ENCODE data around the gene ZNF175. TPM values are rescaled to one million over a fixed set of nuclear protein-coding genes. Genes with fewer than 3 reads are reported as not detected.

The ZNF175 gene
- total and polyA plus RNA-seq, 2 donors from 2014 or later: 3.3 to 20.1 TPM

GRCh38 chr19:51548213-51548651 lies 22.9 kb upstream of the ZNF175 start:
- H3K36me3 ChIP-seq (ENCODE audit: control insufficient read depth in 2 of 3, insufficient read depth in 3 of 3, low read length in 3 of 3): no peaks in the 10 kb centered on the region
- no peak overlapping the region for H3K4me3 ChIP-seq (ENCODE audit: low read length in 3 of 3)
- DNase-seq: no peak
- no peaks in the 10 kb centered on the region for H3K27me3 ChIP-seq (ENCODE audit: control insufficient read depth, insufficient read depth, low read length)
- no peak overlapping the region for H3K27ac ChIP-seq (ENCODE audit: low read depth in 2 of 2, low read length in 2 of 2)
- H3K9ac ChIP-seq (ENCODE audit: low read length in 3 of 3): no peak overlapping the region
- no peaks in the 10 kb centered on the region for H3K4me1 ChIP-seq (ENCODE audit: control insufficient read depth in 2 of 3, insufficient read depth in 2 of 3, low read depth in 1 of 3, low read length in 3 of 3)
- FAIRE-seq: no peak
- TF ChIP-seq, protein P1, sequence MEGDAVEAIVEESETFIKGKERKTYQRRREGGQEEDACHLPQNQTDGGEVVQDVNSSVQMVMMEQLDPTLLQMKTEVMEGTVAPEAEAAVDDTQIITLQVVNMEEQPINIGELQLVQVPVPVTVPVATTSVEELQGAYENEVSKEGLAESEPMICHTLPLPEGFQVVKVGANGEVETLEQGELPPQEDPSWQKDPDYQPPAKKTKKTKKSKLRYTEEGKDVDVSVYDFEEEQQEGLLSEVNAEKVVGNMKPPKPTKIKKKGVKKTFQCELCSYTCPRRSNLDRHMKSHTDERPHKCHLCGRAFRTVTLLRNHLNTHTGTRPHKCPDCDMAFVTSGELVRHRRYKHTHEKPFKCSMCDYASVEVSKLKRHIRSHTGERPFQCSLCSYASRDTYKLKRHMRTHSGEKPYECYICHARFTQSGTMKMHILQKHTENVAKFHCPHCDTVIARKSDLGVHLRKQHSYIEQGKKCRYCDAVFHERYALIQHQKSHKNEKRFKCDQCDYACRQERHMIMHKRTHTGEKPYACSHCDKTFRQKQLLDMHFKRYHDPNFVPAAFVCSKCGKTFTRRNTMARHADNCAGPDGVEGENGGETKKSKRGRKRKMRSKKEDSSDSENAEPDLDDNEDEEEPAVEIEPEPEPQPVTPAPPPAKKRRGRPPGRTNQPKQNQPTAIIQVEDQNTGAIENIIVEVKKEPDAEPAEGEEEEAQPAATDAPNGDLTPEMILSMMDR (IDR thresholded peaks at IDR 0.05; ENCODE audit: borderline replicate concordance, extremely low read depth, insufficient read depth): no peak
- intact Hi-C loops (cut with DNase I): no loop called here
- H3K9me3 ChIP-seq (ENCODE audit: control insufficient read depth in 2 of 3, insufficient read depth in 1 of 3, low read length in 3 of 3): no peaks in the 10 kb centered on the region

DNA sequence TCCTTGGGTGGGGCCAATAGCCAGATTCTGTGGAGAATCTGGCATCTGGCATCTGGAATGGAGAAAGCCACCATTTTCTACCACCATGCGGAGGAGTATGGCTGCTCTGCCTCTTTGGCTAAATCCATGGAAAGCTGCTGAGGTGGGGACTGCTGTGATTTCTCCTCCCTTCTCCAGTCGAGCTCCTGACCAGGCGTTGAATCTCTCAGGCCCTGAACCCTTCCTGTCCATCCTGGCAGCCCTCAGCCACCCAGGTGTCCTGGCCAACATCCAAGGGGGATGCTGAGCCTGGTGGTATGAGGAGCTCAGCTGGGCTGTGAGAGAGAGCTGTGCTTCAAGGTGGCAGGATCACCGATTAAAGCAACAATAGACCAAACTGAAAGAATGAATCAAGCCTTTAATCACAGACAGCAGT lies 22.2 kb upstream of the ZNF175 start:
- H3K27me3 ChIP-seq (ENCODE audit: control insufficient read depth, insufficient read depth, low read length): no peaks in the 10 kb centered on the region
- DNase-seq (no peak), FAIRE-seq (no peak)
- TF ChIP-seq, protein P1 (IDR thresholded peaks at IDR 0.05; ENCODE audit: borderline replicate concordance, extremely low read depth, insufficient read depth): no peak
- H3K36me3 ChIP-seq (ENCODE audit: control insufficient read depth in 2 of 3, insufficient read depth in 3 of 3, low read length in 3 of 3): no peaks in the 10 kb centered on the region
- no peak overlapping the region for H3K27ac ChIP-seq (ENCODE audit: low read depth in 2 of 2, low read length in 2 of 2)
- H3K4me3 ChIP-seq (ENCODE audit: low read length in 3 of 3): no peak overlapping the region
- H3K4me1 ChIP-seq (ENCODE audit: control insufficient read depth in 2 of 3, insufficient read depth in 2 of 3, low read depth in 1 of 3, low read length in 3 of 3): no peaks in the 10 kb centered on the region
- no peaks in the 10 kb centered on the region for H3K9me3 ChIP-seq (ENCODE audit: control insufficient read depth in 2 of 3, insufficient read depth in 1 of 3, low read length in 3 of 3)
- no peak overlapping the region for H3K9ac ChIP-seq (ENCODE audit: low read length in 3 of 3)
- intact Hi-C loops (cut with DNase I): no loop called here

DNA sequence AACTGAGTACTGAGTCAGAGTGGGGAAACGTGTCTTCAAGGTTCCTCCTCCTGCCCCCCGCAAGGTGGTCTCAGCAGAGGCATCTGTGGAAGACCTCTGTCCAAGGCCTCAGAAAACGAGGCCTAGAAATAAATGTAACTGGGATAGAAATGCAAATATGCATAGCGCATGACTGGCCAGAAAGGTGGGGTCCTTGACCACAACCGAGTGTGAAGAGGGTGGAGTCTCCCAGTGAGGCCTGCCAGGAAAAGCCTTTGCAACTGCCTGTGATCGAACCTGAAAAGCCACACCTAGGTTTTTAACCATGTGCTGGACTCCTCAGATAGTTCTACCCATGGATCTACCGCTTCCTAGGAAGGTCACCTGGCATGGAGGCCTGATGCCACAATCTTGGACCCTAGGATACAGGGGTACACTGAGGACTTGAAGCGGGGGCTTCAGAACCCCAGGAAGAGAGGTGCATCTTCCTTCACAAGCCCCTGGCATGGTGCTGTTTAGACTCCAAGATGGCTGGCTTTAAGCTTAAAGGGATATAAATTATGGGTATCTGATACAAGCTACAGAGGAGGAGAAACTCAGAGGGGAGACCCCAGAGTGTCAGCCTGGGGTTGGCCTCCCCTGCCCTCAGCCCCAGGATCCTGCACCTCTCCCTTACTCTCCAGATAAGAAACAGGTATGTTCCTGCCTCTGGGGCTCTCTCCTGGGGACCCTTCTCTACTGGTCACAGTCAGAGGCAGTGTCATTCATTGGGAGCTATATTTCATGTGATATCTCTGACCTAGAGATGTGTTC lies 21.4 kb upstream of the ZNF175 start:
- Histone ChIP-seq H3K4me3 (ENCODE audit: low read length in 3 of 3) (no peak overlapping the region), H3K9me3 (ENCODE audit: control insufficient read depth in 2 of 3, insufficient read depth in 1 of 3, low read length in 3 of 3) (no peaks in the 10 kb centered on the region), H3K27ac (ENCODE audit: low read depth in 2 of 2, low read length in 2 of 2) (no peak overlapping the region), H3K4me1 (ENCODE audit: control insufficient read depth in 2 of 3, insufficient read depth in 2 of 3, low read depth in 1 of 3, low read length in 3 of 3) (no peaks in the 10 kb centered on the region), H3K9ac (ENCODE audit: low read length in 3 of 3) (no peak overlapping the region), H3K27me3 (ENCODE audit: control insufficient read depth, insufficient read depth, low read length) (no peaks in the 10 kb centered on the region), H3K36me3 (ENCODE audit: control insufficient read depth in 2 of 3, insufficient read depth in 3 of 3, low read length in 3 of 3) (no peaks in the 10 kb centered on the region)
- peak in 1 of 5 donors; percentile 5 for DNase-seq
- no peak for FAIRE-seq
- intact Hi-C loops (cut with DNase I): no loop called here
- TF ChIP-seq, protein P1 (IDR thresholded peaks at IDR 0.05; ENCODE audit: borderline replicate concordance, extremely low read depth, insufficient read depth): no peak
